Keratinocyte (primary cell): ENCODE data around the gene TTC13.

Experiments
- EZH2 ChIP-seq: IDR thresholded peaks from one replicate; pipeline ENCODE4 v1.6.1; 2012; ENCODE audit warnings: inconsistent platforms, mild to moderate bottlenecking, low read length, moderate library complexity
- TF ChIP-seq, protein P1 (sequence below), 3 experiments: IDR thresholded peaks in 1 of 3; conservative IDR thresholded peaks in 1 of 3; optimal IDR thresholded peaks in 1 of 3; 2 replicates in 2 of 3; 3 replicates in 1 of 3; pipeline versions ENCODE3 to v1.5.1; 2011; ENCODE audit warnings: low read length in 3 of 3, mild to moderate bottlenecking in 3 of 3, moderate library complexity in 2 of 3, control low read depth in 1 of 3, inconsistent platforms in 1 of 3; ENCODE audit not compliant: insufficient read depth in 2 of 3; ENCODE audit errors: extremely low read depth in 1 of 3

- TF ChIP-seq, protein P1, sequence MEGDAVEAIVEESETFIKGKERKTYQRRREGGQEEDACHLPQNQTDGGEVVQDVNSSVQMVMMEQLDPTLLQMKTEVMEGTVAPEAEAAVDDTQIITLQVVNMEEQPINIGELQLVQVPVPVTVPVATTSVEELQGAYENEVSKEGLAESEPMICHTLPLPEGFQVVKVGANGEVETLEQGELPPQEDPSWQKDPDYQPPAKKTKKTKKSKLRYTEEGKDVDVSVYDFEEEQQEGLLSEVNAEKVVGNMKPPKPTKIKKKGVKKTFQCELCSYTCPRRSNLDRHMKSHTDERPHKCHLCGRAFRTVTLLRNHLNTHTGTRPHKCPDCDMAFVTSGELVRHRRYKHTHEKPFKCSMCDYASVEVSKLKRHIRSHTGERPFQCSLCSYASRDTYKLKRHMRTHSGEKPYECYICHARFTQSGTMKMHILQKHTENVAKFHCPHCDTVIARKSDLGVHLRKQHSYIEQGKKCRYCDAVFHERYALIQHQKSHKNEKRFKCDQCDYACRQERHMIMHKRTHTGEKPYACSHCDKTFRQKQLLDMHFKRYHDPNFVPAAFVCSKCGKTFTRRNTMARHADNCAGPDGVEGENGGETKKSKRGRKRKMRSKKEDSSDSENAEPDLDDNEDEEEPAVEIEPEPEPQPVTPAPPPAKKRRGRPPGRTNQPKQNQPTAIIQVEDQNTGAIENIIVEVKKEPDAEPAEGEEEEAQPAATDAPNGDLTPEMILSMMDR (optimal IDR thresholded peaks at IDR 0.05 in 1 of 3, IDR thresholded peaks at IDR 0.05 in 1 of 3, conservative IDR thresholded peaks at IDR 0.05 in 1 of 3; ENCODE audit: extremely low read depth in 1 of 3, insufficient read depth in 2 of 3, low read length in 3 of 3), result no peak
- TF ChIP-seq EZH2, result no peak
These were observed 72.4 kb downstream of the TTC13 start for GRCh38 chr1:230906226-230906625.
